GM21825 (cell line): ENCODE data around the gene CDK10.
"Not testable (repeated sequence)": the region's sequence is repeated elsewhere in the genome, so short reads cannot be mapped to it uniquely, and the experiment has no call there.

Source experiments
- ATAC-seq: cut with Tn5 transposase; IDR thresholded peaks from one replicate; pipeline ENCODE4 v1.9.1; 2021; ENCODE audit warnings: mild to moderate bottlenecking, moderate library complexity; ENCODE audit not compliant: unreplicated experiment

The CDK10 gene

GRCh38 chr16:89667000-89667399 is 19.5 kb upstream of the CDK10 start:
- ATAC-seq, result not testable (repeated sequence)

- ATAC-seq, result no peak
These were observed 18.9 kb upstream of the CDK10 start for GRCh38 chr16:89667633-89668032.

GRCh38 chr16:89668790-89669158 is 17.7 kb upstream of the CDK10 start:
- no peak for ATAC-seq

GRCh38 chr16:89669755-89670154 is 16.7 kb upstream of the CDK10 start:
- ATAC-seq, result no peak

- no peak for ATAC-seq
These were observed 15.7 kb upstream of the CDK10 start for GRCh38 chr16:89670496-89671431.

DNA sequence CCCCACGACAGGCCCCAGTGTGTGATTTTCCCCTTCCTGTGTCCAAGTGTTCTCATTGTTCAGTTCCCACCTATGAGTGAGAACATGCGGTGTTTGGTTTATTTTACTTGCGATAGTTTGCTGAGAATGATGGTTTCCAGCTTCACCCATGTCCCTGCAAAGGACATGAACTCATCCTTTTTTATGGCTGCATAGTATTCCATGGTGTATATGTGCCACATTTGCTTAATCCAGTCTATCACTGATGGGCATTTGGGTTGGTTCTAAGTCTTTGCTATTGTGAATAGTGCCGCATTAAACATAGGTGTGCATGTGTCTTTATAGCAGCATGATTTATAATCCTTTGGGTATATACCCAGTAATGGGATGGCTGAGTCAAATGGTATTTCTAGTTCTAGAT is 14.9 kb upstream of the CDK10 start:
- not testable (repeated sequence) for ATAC-seq

- no peak for ATAC-seq
These were observed 14.1 kb upstream of the CDK10 start for GRCh38 chr16:89672177-89672941.

DNA sequence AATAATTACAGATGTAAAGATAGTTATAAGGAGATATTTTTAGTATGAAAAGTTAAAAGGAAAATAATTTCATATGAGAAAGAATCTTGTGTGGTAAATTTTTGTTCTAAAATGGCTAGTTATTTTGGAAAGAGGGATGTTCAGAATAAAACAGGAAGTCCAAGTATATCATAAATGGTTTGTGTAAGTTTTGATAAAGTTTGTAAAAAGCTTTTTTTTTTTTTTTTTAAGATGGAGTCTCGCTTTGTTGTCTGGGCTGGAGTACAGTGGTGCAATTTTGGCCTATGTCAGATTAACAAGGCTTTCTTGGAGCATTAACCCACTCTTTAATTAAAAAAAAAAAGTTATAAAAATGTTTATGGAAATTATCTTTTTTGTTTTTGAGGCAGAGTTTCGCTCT is 8.2 kb upstream of the CDK10 start:
- ATAC-seq, result no peak

- no peak for ATAC-seq
These were observed 573 bp upstream of the CDK10 start for GRCh38 chr16:89685916-89686315.

GRCh38 chr16:89687092-89687940 is 827 bp downstream of the CDK10 start:
- peak; percentile 38 for ATAC-seq

GRCh38 chr16:89688395-89688794 is 1.9 kb downstream of the CDK10 start:
- ATAC-seq, result no peak

- ATAC-seq, result no peak
These were observed 2.7 kb downstream of the CDK10 start for GRCh38 chr16:89689142-89689541.

DNA sequence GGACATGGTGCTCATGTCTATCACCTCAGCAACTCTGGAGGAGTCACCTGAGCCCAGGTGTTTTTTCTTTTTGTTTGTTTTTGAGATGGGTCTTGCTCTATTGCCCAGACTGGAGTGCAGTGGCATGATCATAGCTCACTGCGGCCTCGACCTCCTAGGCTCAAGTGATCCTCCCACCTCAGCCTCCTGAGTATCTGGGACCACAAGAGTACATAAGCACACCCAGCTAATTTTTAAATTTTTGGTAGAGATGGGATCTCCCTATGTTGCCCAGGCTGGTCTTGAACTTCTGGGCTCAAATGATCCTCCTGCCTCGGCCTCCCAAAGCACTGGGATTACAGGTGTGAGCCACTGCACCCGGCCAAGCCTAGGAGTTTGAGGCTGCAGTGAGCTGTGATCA is 3.1 kb downstream of the CDK10 start:
- not testable (repeated sequence) for ATAC-seq

DNA sequence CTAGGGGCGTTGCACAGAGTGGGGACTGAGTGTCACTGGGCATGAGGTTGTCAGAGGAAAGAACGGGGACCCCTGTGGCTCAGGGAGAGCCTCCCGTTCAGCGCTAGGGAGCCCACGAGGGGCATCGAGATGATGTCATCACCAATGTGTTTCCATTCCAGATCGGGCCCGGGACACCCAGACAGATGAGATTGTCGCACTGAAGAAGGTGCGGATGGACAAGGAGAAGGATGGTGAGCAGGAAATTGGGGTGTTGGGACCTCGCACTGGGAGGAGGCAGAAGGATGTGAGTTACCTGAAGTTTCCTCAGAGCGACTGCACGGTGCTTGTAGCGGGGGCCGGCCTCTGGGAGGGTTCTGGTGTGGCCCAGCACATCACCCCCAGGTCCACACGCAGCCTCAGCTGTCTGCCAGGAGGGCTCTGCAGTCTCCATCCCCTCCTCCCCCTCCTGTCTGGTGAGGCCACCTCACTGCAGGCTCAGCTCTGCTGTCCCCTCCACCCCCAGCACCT is 4.0 kb downstream of the CDK10 start:
- ATAC-seq, result no peak

- no peak for ATAC-seq
These were observed 4.9 kb downstream of the CDK10 start for GRCh38 chr16:89691231-89691985.

- ATAC-seq, result no peak
These were observed 5.6 kb downstream of the CDK10 start for GRCh38 chr16:89691986-89692569.

DNA sequence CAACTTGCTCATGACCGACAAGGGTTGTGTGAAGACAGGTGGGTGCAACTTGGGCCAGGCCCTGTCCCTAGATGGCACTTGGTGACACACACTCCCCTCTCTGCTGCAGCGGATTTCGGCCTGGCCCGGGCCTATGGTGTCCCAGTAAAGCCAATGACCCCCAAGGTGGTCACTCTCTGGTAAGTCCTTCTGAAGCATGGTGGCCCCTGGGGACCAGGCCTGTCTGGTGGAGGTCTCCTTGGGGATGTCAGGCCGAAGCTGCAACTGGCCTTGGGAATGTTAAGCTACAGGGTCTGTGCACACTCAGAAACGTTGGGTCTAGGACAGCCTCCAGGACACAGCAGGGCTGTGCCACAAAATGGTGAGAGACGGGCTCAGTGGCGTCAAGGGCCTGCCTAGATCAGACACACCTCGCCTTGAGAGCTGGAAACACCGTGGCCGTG is 6.8 kb downstream of the CDK10 start:
- ATAC-seq, result no peak

DNA sequence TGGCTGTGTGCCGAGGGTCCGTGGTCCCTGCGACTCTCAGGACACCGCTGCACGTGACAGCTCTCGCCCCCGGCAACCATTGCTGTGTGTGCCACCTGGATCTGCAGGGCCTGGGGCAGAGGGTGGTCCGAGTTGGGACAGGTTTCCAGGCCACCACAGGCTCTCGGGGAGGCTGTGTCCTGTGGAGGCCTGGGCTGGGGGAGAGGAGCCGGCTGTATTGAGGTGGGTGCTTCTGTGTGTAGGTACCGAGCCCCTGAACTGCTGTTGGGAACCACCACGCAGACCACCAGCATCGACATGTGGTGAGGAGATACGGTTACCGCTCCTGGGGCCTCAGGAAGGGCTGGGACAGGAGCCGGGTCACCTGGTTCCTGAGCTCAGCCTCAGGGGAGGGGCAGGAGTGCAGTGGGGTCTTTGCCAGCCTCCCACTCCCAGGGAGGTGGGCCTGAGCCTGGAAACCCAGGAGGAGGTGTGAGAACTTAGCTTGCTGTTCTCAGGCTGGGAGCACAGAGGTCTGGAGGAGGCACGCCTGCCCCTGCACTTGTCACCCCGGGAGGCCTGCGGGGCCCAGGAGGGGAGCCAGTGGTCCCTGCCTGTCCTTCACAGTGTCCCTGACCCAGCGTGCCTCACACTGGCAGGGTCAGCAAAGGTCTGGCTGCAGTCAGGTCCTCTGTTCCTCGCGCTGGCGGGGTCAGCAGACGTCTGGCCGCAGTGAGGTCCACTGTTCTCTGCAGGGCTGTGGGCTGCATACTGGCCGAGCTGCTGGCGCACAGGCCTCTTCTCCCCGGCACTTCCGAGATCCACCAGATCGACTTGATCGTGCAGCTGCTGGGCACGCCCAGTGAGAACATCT is 7.7 kb downstream of the CDK10 start:
- ATAC-seq, result no peak

DNA sequence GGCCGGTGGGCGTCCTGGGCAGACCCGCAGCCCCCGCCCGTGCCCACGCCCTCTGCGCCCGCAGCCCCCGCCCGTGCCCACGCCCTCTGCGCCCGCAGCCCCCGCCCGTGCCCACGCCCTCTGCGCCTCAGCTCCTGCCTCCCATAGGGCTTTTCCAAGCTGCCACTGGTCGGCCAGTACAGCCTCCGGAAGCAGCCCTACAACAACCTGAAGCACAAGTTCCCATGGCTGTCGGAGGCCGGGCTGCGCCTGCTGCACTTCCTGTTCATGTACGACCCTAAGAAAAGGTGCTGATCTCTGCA is 8.2 kb downstream of the CDK10 start:
- ATAC-seq, result not testable (repeated sequence)
